Left lung (tissue), 10 donors: Measurements from ENCODE around the gene TPMT. TPM values are rescaled to one million over a fixed set of nuclear protein-coding genes. Genes with fewer than 3 reads are reported as not detected.
"Not testable (repeated sequence)": the region's sequence is repeated elsewhere in the genome, so short reads cannot be mapped to it uniquely, and the experiment has no call there.

ENCODE experiments used
- ATAC-seq: fragments of 200-7000 bp; cut with Tn5 transposase; one replicate; pipeline ENCODE4 v1.9.1; 2020; ENCODE audit warnings: moderate library complexity
- DNase-seq, 4 donors: peaks; one replicate each; pipeline ENCODE4 v3.0.0-alpha.2; 2013 to 2020
- H3K27ac ChIP-seq, 2 donors: fragments of 200-600 bp; sonication (generic) in 1 of 2; one replicate each; pipeline versions ENCODE4 v1.5.0 to v1.8.0; 2020 to 2021
- H3K27me3 ChIP-seq, 2 donors: fragments of 200-600 bp; sonication (generic) in 1 of 2; one replicate each; pipeline versions ENCODE4 v1.5.0 to v1.8.0; 2020 to 2021
- H3K36me3 ChIP-seq, 2 donors: fragments of 200-600 bp; sonication (generic) in 1 of 2; one replicate each; pipeline versions ENCODE4 v1.5.0 to v1.8.0; 2020 to 2021
- H3K4me1 ChIP-seq, 2 donors: fragments of 200-600 bp; one replicate each; pipeline ENCODE4 v1.8.0; 2021
- H3K4me3 ChIP-seq, 2 donors: fragments of 200-600 bp; sonication (generic) in 1 of 2; one replicate each; pipeline versions ENCODE4 v1.5.0 to v1.8.0; 2020 to 2021; ENCODE audit warnings: mild to moderate bottlenecking in 1 of 2
- H3K9me3 ChIP-seq, 2 donors: fragments of 200-600 bp; sonication (generic) in 1 of 2; one replicate each; pipeline versions ENCODE4 v1.5.0 to v1.8.0; 2020 to 2021
- CTCF ChIP-seq, 2 donors: fragments of 200-600 bp; sonication (generic) in 1 of 2; IDR thresholded peaks; one replicate each; pipeline versions ENCODE4 v1.5.0 to v1.8.0; 2021; ENCODE audit warnings: antibody characterized with exemption in 2 of 2
- intact Hi-C, 2 donors: fragments of 100-400 bp; cut with DNase I; formaldehyde crosslinking; loops; one replicate each; pipeline versions ENCODE4 v1.11.2 to v1.14.2; 2022
- polyA plus RNA-seq, 6 donors: library from polyadenylated mRNA; unstranded; fragments of 120-200 nt; gene quantifications; one replicate each; pipeline ENCODE4 v1.2.1, GENCODE V29; 2013; ENCODE audit not compliant: insufficient read length in 6 of 6
- total RNA-seq, 2 donors: library from RNA; stranded (reverse); fragmentation: NEBNext Ultra II Directional; extraction: Animal tissue kit (Norgen Biotek cat#: 25700); gene quantifications; one replicate each; pipeline ENCODE4 v1.2.1, GENCODE V29; 2021
- donor health status: DM: no; HTN: yes; CAD: no.
- donor health status: DM: no; HTN: no; CAD: no.

TPMT gene
- total and polyA plus RNA-seq, 8 donors: 12.1 to 16.3 (median 14.8) TPM

- Histone ChIP-seq H3K27me3 (no peaks in the 10 kb centered on the region), H3K4me1 (peaks cover 13 to 30% of the 10 kb centered on the region in 2 donors), H3K27ac (no peak overlapping the region), H3K9me3 (no peaks in the 10 kb centered on the region), H3K36me3 (peaks cover 0 to 9% of the 10 kb centered on the region in 2 donors), H3K4me3 (no peak overlapping the region)
- DNase-seq (no peak), ATAC-seq (no peak)
- TF ChIP-seq CTCF (IDR thresholded peaks at IDR 0.05): no peak
- intact Hi-C loops: no loop called here
Observed at GRCh38 chr6:18151801-18152200, 3.1 kb downstream of the TPMT start.

GRCh38 chr6:18151391-18151790 lies 3.5 kb downstream of the TPMT start:
- ATAC-seq, H3K4me3 ChIP-seq, H3K27ac ChIP-seq, DNase-seq, H3K27me3 ChIP-seq, H3K9me3 ChIP-seq, intact Hi-C loops: not testable (repeated sequence)
- Histone ChIP-seq H3K4me1 (peaks cover 13 to 26% of the 10 kb centered on the region in 2 donors), H3K36me3 (peaks cover 0 to 13% of the 10 kb centered on the region in 2 donors)

DNA sequence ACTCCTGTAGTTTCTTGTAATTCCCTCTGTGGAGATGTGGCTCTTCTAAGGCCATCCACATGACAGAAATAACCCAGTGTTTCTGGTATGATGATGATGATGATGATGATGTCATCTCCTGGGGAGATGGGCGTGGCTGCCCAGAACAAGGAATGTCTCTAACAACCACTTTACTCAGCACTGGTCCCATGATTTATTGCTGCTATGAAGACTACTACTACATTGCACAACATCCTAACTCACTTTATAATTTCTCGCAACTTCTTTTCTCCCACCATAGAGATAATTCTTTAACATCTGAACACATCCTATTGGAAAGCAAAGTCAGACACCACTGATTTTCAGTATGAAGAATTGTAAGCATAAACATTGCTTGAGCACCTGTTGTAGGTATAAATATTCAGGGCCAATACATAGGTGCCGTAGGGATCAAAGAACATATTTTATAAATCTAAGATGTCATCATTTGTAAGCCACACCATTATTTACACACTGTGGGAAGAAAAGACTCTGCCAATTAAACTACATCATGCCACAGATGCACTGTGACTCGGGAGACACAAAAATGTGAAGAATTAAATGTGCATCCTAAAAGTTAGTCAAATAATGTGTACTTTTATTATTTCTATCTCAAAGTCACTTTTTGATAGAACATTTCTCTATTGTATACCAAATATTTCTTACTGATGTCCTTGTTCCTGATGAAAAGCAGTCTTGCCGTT lies 6.4 kb downstream of the TPMT start:
- ATAC-seq: peak; percentile 47
- DNase-seq: no peak
- Histone ChIP-seq H3K4me3 (no peak overlapping the region), H3K27ac (no peak overlapping the region), H3K4me1 (peaks cover 4 to 9% of the 10 kb centered on the region in 2 donors), H3K36me3 (peaks cover 0 to 33% of the 10 kb centered on the region in 2 donors), H3K9me3 (no peaks in the 10 kb centered on the region), H3K27me3 (no peaks in the 10 kb centered on the region)
- intact Hi-C loops: no loop called here
- no peak for TF ChIP-seq CTCF (IDR thresholded peaks at IDR 0.05)

GRCh38 chr6:18147616-18148015 lies 7.3 kb downstream of the TPMT start:
- TF ChIP-seq CTCF (IDR thresholded peaks at IDR 0.05): no peak
- no peak overlapping the region for H3K27ac ChIP-seq
- no peak overlapping the region for H3K4me3 ChIP-seq
- H3K27me3 ChIP-seq: no peaks in the 10 kb centered on the region
- H3K9me3 ChIP-seq: no peaks in the 10 kb centered on the region
- intact Hi-C loops: no loop called here
- no peak for DNase-seq
- H3K36me3 ChIP-seq: peaks cover 0 to 41% of the 10 kb centered on the region in 2 donors
- no peak for ATAC-seq
- H3K4me1 ChIP-seq: peaks cover 0 to under 1% of the 10 kb centered on the region in 2 donors

DNA sequence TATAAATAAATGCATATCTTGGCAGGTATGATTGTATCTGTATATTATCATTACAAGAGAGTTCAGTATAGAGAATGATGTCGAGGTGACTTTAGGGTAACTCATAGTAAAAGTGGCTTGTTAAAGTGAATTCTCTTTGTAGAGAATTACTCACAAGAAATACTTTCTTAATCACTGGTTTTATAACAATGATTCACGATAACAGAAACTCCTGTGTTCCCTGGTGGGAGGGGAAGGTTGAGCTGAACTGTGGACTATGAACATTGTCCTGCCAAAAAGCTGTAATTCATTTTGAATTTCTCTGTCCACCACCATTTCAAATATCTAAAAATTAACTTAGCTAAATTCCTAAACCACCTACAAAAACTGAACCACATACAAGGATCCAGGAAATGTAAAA lies 7.7 kb downstream of the TPMT start:
- Histone ChIP-seq H3K9me3 (no peaks in the 10 kb centered on the region), H3K36me3 (peaks cover 0 to 46% of the 10 kb centered on the region in 2 donors), H3K27ac (no peak overlapping the region), H3K27me3 (no peaks in the 10 kb centered on the region), H3K4me1 (no peaks in the 10 kb centered on the region), H3K4me3 (no peak overlapping the region)
- intact Hi-C loops: no loop called here
- DNase-seq: no peak
- no peak for TF ChIP-seq CTCF (IDR thresholded peaks at IDR 0.05)
- no peak for ATAC-seq

DNA sequence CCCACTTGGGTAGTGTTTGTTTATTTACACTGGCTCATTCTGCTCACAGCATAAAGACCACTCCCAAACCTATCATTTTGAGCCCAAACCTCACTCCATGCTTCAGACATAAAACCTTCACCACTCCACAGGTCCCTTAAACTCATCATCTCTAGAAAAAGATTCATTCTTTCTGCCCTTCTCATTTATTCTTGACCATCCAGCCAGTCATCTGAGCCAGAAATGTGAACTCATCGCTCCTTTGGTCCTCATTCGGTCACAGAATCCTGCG lies 12.4 kb downstream of the TPMT start:
- DNase-seq (no peak), ATAC-seq (no peak)
- Histone ChIP-seq H3K27me3 (no peaks in the 10 kb centered on the region), H3K4me1 (no peaks in the 10 kb centered on the region), H3K9me3 (no peaks in the 10 kb centered on the region), H3K4me3 (no peak overlapping the region), H3K36me3 (peaks cover 0 to 85% of the 10 kb centered on the region in 2 donors), H3K27ac (no peak overlapping the region)
- no peak for TF ChIP-seq CTCF (IDR thresholded peaks at IDR 0.05)
- intact Hi-C loops: no loop called here
